Caco-2 (cell line): ENCODE results near the gene FOXJ1. TPM values are rescaled to one million over a fixed set of nuclear protein-coding genes. Genes with fewer than 3 reads are reported as not detected.

Experiments used
- BruUV-seq: library from RNA; stranded (reverse); fragments of 400-500 nt; replicated peaks from 2 replicates; lab custom pipeline; 2021; lab: Mats Ljungman, UMichigan
- CTCF ChIA-PET: fragments of 300-600 bp; sonication (Branson Sonifier 250); formaldehyde crosslinking; loops from one replicate; lab custom pipeline; 2022; ENCODE audit warnings: antibody characterized with exemption; lab: Charles Lee
- POLR2A ChIA-PET: fragments of 300-600 bp; sonication (Branson Sonifier 250); formaldehyde crosslinking; loops from one replicate; lab custom pipeline; 2022; ENCODE audit warnings: antibody characterized with exemption; lab: Charles Lee
- DNase-seq, 2 experiments: peaks; one replicate each; pipeline versions ENCODE4 v3.0.0 to v3.0.0-alpha.2; 2020 to 2022
- H3K27me3 ChIP-seq: replicated peaks from 2 replicates; pipeline ENCODE4 v1.6.0; 2011; ENCODE audit warnings: low read length; ENCODE audit not compliant: control insufficient read depth, insufficient read depth
- H3K36me3 ChIP-seq: 2 replicates; pipeline ENCODE4 v1.5.1; 2011; ENCODE audit warnings: low read length; ENCODE audit not compliant: control insufficient read depth, insufficient read depth
- H3K4me1 ChIP-seq: fragments of 250-450 bp; sonication (Bioruptor Pico); 2 replicates; pipeline ENCODE4 v1.5.1; 2020; ENCODE audit warnings: mild to moderate bottlenecking
- H3K4me3 ChIP-seq: 2 replicates; pipeline ENCODE4 v1.5.1; 2011; ENCODE audit warnings: low read depth, mild to moderate bottlenecking, control low read depth, low read length
- H3K9me3 ChIP-seq: fragments of 250-450 bp; sonication (Bioruptor Pico); 2 replicates; pipeline ENCODE4 v1.5.1; 2020; ENCODE audit warnings: mild to moderate bottlenecking, moderate library complexity
- H3K27ac Mint-ChIP-seq: one replicate; pipeline ENCODE4 v1.8.0; 2022; ENCODE audit warnings: mixed read lengths; ENCODE audit not compliant: unreplicated experiment
- H3K27me3 Mint-ChIP-seq: one replicate; pipeline ENCODE4 v1.8.0; 2022; ENCODE audit warnings: mixed read lengths; ENCODE audit not compliant: insufficient read depth, unreplicated experiment
- H3K36me3 Mint-ChIP-seq: one replicate; pipeline ENCODE4 v1.8.0; 2022; ENCODE audit warnings: mild to moderate bottlenecking, mixed read lengths; ENCODE audit not compliant: insufficient read depth, unreplicated experiment
- H3K4me1 Mint-ChIP-seq: one replicate; pipeline ENCODE4 v1.8.0; 2022; ENCODE audit warnings: low read depth, mixed read lengths; ENCODE audit not compliant: unreplicated experiment
- H3K4me3 Mint-ChIP-seq: one replicate; pipeline ENCODE4 v1.8.0; 2022; ENCODE audit warnings: mild to moderate bottlenecking, moderate library complexity, mixed read lengths; ENCODE audit not compliant: unreplicated experiment
- H3K9me3 Mint-ChIP-seq: one replicate; pipeline ENCODE4 v1.8.0; 2022; ENCODE audit warnings: mixed read lengths; ENCODE audit not compliant: unreplicated experiment
- CTCF ChIP-seq, 2 experiments: fragments of 200-600 bp in 1 of 2; IDR thresholded peaks; 1 replicate in 1 of 2; 2 replicates in 1 of 2; pipeline versions ENCODE4 v1.5.1 to v1.8.0; 2011 to 2022; ENCODE audit warnings: antibody characterized with exemption in 1 of 2, control low read depth in 1 of 2, inconsistent platforms in 1 of 2, low read depth in 1 of 2, low read length in 1 of 2, mild to moderate bottlenecking in 1 of 2, moderate library complexity in 1 of 2; ENCODE audit not compliant: insufficient read depth in 1 of 2, severe bottlenecking in 1 of 2, unreplicated experiment in 1 of 2
- intact Hi-C: fragments of 100-400 bp; cut with micrococcal nuclease; formaldehyde crosslinking; loops from one replicate; pipeline ENCODE4 v1.10.0; 2022; ENCODE audit not compliant: unreplicated experiment
- total RNA-seq: library from RNA; stranded (reverse); gene quantifications from 2 replicates; pipeline ENCODE4 v1.2.3, GENCODE V29; 2022

FOXJ1 gene
- total RNA-seq, 1 experiment from 2014 or later = 10.7 TPM

- Mint-ChIP-seq H3K4me1 (peaks cover 33% of the 10 kb centered on the region), H3K9me3 (no peaks in the 10 kb centered on the region), H3K4me3 (no peak overlapping the region), H3K36me3 (no peaks in the 10 kb centered on the region), H3K27ac (peak overlapping the region; percentile 14), H3K27me3 (no peaks in the 10 kb centered on the region)
- no peak for DNase-seq
- no peaks in the 10 kb centered on the region for H3K27me3 ChIP-seq
- TF ChIP-seq CTCF (IDR thresholded peaks at IDR 0.05; ENCODE audit: insufficient read depth in 1 of 2, low read depth in 1 of 2, low read length in 1 of 2, severe bottlenecking in 1 of 2, unreplicated experiment in 1 of 2) = no peak
- no peaks in the 10 kb centered on the region for H3K36me3 ChIP-seq
- BruUV-seq = no TSS peak
- H3K4me1 ChIP-seq = peaks cover 7% of the 10 kb centered on the region
- intact Hi-C loops = no loop called here
- no peaks in the 10 kb centered on the region for H3K9me3 ChIP-seq
- ChIA-PET POLR2A (no interaction called here), CTCF (interaction anchor here (0.7 to 4.9 kb wide), 6 partner anchors 11 to 61 kb away, joined by 3 to 41 read pairs (median 7); no protein-coding TSS in a partner anchor)
- no peak overlapping the region for H3K4me3 ChIP-seq
Measured at GRCh38 chr17:76121932-76122430, 19.1 kb downstream of the FOXJ1 start.

- no TSS peak for BruUV-seq
- Mint-ChIP-seq H3K36me3 (no peaks in the 10 kb centered on the region), H3K27me3 (no peaks in the 10 kb centered on the region), H3K27ac (no peak overlapping the region), H3K4me3 (no peak overlapping the region), H3K9me3 (no peaks in the 10 kb centered on the region), H3K4me1 (peaks cover 29% of the 10 kb centered on the region)
- POLR2A ChIA-PET = no interaction called here
- DNase-seq = no peak
- TF ChIP-seq CTCF (IDR thresholded peaks at IDR 0.05; ENCODE audit: insufficient read depth in 1 of 2, low read depth in 1 of 2, low read length in 1 of 2, severe bottlenecking in 1 of 2, unreplicated experiment in 1 of 2) = no peak
- CTCF ChIA-PET = interaction anchor here (1.2 to 4.9 kb wide), 4 partner anchors 12 to 159 kb away, joined by 4 to 41 read pairs (median 10); no protein-coding TSS in a partner anchor
- H3K4me1 ChIP-seq = peaks cover 7% of the 10 kb centered on the region
- no peaks in the 10 kb centered on the region for H3K27me3 ChIP-seq
- intact Hi-C loops = no loop called here
- H3K36me3 ChIP-seq = no peaks in the 10 kb centered on the region
- no peaks in the 10 kb centered on the region for H3K9me3 ChIP-seq
- no peak overlapping the region for H3K4me3 ChIP-seq
Measured at GRCh38 chr17:76120658-76121008, 20.4 kb downstream of the FOXJ1 start.

- Mint-ChIP-seq H3K36me3 (no peaks in the 10 kb centered on the region), H3K4me1 (peaks cover 29% of the 10 kb centered on the region), H3K4me3 (no peak overlapping the region), H3K27ac (peak overlapping the region; percentile 10), H3K9me3 (no peaks in the 10 kb centered on the region), H3K27me3 (no peaks in the 10 kb centered on the region)
- no peak for TF ChIP-seq CTCF (IDR thresholded peaks at IDR 0.05; ENCODE audit: insufficient read depth in 1 of 2, low read depth in 1 of 2, low read length in 1 of 2, severe bottlenecking in 1 of 2, unreplicated experiment in 1 of 2)
- no peak overlapping the region for H3K4me3 ChIP-seq
- ChIA-PET CTCF (interaction anchor here (1.2 to 4.9 kb wide), 4 partner anchors 13 to 160 kb away, joined by 4 to 41 read pairs (median 10); no protein-coding TSS in a partner anchor), POLR2A (interaction anchor here (0.6 kb wide), 1 partner anchor 135 kb away, joined by 3 read pairs; no protein-coding TSS in a partner anchor)
- no peak for DNase-seq
- H3K36me3 ChIP-seq = no peaks in the 10 kb centered on the region
- no peaks in the 10 kb centered on the region for H3K27me3 ChIP-seq
- no TSS peak for BruUV-seq
- no peaks in the 10 kb centered on the region for H3K9me3 ChIP-seq
- H3K4me1 ChIP-seq = peaks cover 7% of the 10 kb centered on the region
- intact Hi-C loops = no loop called here
Measured at GRCh38 chr17:76119409-76120371, 21.4 kb downstream of the FOXJ1 start.
